Camera-type eye (tissue), 1 donor: ENCODE measurements around the gene SERF1B. TPM values are rescaled to one million over a fixed set of nuclear protein-coding genes. Genes with fewer than 3 reads are reported as not detected.

Experiments used
- total RNA-seq: library from RNA; depleted of rRNA; stranded (reverse); fragments of >200 nt; gene quantifications from one replicate; pipeline ENCODE4 v1.2.3, GENCODE V29; 2014

SERF1B gene
- 89.6 TPM for total RNA-seq

GRCh38 chr5:70025106-70025844 lies at the start of gene SERF1B:
TSS of gene SERF1B (plus strand) at chr5:70025251. CDS start at chr5:70025452, 201 bp downstream.

Other genes starting within 250 kb of the SERF1B start
- gene SMN2, start 24.4 kb downstream of the SERF1B start, total RNA-seq, result 61.5 TPM